HG02981 (cell line): ENCODE measurements around the gene PPP1R11.
"Not testable (repeated sequence)": the region's sequence is repeated elsewhere in the genome, so short reads cannot be mapped to it uniquely, and the experiment has no call there.

Experiments
- ATAC-seq: cut with Tn5 transposase; IDR thresholded peaks from one replicate; pipeline ENCODE4 v1.9.1; 2021; ENCODE audit warnings: mild to moderate bottlenecking, moderate library complexity; ENCODE audit not compliant: unreplicated experiment

PPP1R11 gene, protein sequence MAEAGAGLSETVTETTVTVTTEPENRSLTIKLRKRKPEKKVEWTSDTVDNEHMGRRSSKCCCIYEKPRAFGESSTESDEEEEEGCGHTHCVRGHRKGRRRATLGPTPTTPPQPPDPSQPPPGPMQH

DNA sequence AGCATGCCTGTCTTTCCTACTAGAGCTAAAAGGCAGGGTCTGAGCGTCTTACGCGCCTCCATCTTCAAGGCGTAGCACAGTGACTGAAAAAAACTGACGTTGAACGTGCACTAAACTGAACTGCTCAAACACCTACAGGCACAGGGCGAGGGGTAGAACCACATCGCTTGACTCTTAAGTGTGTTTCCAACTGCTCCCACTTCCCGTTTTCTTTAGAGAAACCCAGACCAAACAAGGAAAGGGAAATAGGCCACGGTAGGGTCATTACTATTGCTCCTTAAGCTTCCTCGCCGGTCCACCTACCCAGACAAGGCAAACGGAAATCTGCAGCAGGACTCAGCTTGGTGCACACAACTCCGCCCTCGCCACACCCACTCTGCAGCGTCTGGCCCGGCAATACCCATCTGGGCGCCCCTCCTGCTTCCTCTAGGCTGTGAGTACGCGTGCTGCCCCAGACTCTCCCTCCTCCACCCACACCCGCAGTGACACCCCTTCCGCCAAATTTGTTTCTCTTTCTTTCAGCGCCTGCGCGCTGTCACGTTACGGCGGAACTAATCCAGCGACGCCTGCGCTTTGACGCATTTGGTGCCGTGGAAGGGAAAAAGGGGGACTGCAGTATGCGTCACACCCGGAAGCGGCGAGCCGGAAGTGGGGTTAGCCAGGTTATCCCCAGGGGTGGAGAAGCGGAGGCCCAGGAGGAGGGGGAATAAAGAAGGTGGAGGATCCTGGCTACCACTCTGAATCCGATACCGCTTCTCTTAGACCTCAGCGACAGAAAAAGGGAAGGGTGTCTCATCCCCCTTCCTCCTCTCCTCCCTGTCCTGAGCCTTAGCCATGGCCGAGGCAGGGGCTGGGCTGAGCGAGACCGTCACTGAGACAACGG, at the start of gene PPP1R11:
Gene PPP1R11 (plus strand): TSS at position 622 of the 883 bp plus-strand sequence. CDS start 213 bp downstream, at position 835.
- ATAC-seq: peak; percentile 94

GRCh38 chr6:30019819-30020218, 47.2 kb upstream of the PPP1R11 start:
- no peak for ATAC-seq

DNA sequence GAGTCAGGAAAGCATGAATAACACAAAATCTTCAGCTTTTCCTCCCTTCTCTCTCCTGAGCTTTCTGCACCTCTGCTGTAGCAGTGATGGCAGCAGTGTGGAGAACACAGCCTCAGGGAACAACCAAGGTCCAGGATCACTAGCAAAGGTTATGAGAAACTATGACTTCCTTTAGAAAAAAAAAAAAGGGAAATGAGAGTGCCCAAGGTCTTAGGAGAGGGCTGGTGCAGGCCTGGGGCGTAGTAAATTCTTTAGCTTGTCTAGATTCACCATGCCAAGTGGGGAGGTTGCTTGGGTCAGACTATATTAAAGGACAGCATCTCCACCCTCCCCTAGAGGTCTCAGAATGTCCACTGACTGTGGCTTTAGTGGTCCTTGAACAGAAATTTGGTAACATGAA, 46.4 kb upstream of the PPP1R11 start:
- no peak for ATAC-seq

GRCh38 chr6:30022189-30022588, 44.8 kb upstream of the PPP1R11 start:
- ATAC-seq: no peak

DNA sequence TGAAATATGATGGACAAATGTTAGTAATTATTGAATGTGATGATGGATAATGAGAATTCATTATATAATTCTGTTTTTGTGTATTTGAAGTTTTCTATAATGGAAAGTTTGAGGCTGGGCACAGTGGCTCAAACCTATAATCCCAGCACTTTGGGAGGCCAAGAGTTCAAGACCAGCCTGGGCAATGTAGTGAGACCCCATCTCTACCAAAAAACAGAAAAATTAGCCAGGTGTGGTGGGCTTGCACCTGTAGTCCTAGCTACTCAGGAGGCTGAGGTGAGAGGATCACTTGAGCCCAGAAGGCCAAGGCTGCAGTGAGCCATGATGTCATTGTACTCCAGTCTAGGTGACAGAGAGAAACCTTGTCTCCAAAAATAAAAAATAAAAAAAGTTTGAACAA, 44.3 kb upstream of the PPP1R11 start:
- ATAC-seq: not testable (repeated sequence)

- no peak for ATAC-seq
Observed at GRCh38 chr6:30025186-30025585, 41.8 kb upstream of the PPP1R11 start.

GRCh38 chr6:30029588-30029987, 37.4 kb upstream of the PPP1R11 start:
- no peak for ATAC-seq

DNA sequence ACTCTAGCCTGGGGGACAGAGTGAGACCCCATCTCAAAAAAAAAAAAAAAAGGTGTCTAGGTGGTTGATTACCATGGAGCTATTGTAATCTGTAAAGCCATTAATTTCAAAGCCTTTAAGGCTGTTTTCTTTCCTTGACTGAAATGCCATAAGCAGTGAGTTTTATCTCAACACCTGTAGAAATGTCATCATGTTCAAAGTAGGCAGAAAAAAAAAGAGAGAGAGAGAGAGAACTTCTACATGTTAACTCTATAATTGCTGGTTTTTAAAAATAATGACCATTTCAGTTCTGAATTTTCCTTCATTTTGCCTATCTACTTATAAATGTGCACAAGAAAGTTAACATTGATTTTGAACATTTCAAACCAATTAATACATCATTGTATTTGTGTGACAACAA, 35.6 kb upstream of the PPP1R11 start:
- no peak for ATAC-seq

- ATAC-seq: not testable (repeated sequence)
Observed at GRCh38 chr6:30033440-30033839, 33.6 kb upstream of the PPP1R11 start.

GRCh38 chr6:30035784-30036183, 31.2 kb upstream of the PPP1R11 start:
- ATAC-seq: no peak

GRCh38 chr6:30037182-30037788, 29.7 kb upstream of the PPP1R11 start:
- no peak for ATAC-seq

DNA sequence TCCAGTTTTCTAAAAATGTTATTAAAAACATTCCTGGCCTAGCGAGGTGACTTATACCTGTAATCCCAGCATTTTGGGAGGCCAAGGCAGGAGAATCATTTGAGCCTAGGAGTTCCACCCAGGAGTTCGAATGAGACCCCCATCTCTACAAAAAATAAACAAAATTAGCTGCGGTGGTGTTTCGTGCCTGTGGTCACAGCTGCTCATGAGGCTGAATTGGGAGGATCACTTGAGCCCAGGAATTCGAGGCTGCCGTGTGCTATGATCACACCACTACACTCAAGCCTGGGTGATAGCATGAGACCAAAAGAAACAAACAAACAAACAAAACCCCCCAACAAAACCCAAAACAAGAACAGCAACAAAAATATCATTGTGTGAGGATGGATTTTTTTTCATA, 25.8 kb upstream of the PPP1R11 start:
- ATAC-seq: no peak

DNA sequence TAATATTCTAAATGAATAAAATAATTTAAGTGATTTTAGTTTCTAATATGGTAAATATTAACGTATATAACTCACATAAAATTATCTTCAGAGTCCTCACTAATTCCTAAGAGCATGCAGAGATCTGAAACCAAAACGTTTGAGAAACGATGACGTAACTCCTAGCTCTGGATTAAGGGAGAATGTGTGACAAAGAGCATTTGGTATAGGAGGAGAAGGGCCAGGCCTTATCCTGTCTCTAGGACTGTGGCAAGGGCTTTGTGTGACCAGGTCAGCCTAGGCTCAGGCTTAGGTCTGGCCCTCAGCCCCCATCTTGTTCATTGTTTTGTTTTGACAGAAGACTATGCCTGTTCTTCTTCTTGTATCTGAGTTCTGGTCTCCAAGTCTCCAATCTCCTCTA, 25.2 kb upstream of the PPP1R11 start:
- ATAC-seq: no peak

GRCh38 chr6:30042476-30042875, 24.5 kb upstream of the PPP1R11 start:
- ATAC-seq: no peak

DNA sequence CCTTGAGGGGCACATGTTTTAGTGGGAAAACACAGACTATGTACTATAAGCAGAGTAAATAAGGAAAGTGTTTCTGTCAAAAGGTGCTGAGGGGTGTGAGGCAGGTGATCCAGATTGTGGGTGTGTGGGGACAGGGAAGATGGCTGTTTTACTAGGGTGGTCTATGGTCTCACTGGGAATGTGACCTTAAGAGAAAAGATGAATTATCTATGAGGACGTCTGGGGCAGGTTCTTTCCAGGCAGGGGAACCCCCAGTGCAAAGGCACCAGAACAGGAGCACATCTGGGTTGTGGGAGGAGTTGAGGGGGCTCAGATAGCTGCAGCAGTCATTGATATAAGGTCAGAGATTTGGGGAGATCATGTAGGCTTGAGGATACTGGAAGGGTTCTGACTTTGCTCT, 24.1 kb upstream of the PPP1R11 start:
- ATAC-seq: no peak

- no peak for ATAC-seq
Observed at GRCh38 chr6:30043744-30044143, 23.3 kb upstream of the PPP1R11 start.

- ATAC-seq: no peak
Observed at GRCh38 chr6:30044630-30045029, 22.4 kb upstream of the PPP1R11 start.

DNA sequence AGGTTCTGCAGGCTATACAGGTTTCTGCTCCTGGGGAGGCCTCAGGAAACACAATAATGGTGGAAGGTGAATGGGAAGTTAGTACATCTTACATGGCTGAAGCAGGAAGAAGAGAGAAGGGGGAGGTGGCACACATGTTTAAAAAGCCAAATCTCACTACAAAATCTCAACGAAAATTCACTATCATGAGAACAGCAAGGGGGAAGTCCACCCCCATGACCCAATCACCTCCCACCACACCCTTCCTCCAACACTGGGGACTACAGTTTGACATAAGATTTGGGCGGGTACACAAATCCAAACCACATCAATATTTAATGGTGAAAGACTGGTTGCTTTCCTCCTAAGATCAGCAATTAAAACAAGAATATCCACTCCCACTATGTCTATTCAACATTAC, 19.8 kb upstream of the PPP1R11 start:
- no peak for ATAC-seq

DNA sequence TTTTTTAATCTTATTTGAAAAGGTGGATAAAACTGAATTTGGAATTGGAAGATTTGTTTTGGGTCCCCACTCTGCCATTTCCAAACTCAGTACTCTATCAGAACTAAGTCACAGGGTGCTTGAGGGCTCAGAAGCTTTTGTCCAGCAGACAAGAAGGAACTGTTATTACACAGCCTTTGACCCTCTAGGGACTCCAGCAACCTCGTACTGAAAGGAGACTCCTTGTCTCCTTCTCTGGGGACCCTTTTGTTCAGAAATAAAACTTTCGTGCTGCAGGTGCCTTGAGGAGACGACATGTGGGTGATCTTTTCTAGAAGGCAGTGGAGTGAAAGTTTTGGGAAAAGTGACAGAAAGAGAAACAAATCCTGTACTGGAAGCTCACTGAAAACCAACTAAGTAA, 13.3 kb upstream of the PPP1R11 start:
- no peak for ATAC-seq

DNA sequence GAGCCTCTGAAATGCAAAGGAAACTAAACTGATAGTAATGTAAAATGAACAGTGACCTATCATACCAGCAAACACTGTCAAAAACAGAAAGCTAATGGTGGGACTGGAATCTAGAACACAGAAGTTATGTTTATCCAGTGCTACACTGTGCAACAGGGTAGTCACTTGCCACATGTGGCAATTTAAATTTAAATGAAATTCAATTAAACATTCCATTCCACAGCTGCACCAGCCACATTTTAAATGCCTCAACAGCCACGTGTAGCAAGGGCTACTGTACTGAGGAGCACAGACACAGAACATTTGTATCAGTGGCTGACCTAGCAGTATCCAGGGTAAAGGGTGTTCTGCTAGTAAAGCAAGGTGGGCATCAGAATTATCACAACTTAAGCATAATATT, 11.5 kb upstream of the PPP1R11 start:
- ATAC-seq: no peak

DNA sequence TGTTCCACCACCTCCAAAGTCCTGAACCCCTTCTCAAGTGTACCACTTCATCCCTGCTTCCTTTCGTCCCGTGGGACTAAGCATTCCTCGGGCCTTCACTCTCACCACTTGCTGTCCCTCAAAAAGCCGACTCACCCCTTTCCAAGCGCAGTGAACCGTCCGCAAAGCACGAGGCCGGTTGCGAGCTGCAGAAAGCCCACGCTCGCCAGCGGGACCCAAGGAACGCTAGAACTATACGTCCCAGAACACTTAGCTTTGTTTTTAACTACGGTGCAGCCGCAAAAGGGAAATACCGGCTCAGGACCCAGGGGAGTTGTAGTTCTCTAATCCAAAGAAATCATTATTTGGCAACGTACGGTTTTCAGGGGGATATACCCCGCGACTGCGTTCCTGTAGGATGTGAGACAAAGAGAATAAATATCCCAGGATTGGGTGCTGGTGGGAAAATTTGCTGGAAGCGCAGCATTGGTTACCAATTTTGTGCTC, 6.3 kb upstream of the PPP1R11 start:
- ATAC-seq: peak; percentile 29
